Prostate gland (tissue), 2 donors: Measurements from ENCODE around the gene GUCY2D. TPM values are rescaled to one million over a fixed set of nuclear protein-coding genes. Genes with fewer than 3 reads are reported as not detected.
A peak's percentile ranks its signal among the peaks of the same experiment; 100 is the strongest.

Experiments used
- DNase-seq: peaks from one replicate; pipeline ENCODE4 v3.0.0-alpha.2; 2019; ENCODE audit warnings: low spot score
- H3K27ac ChIP-seq, 2 donors: fragments of 200-600 bp; sonication (generic); 2 replicates each; pipeline ENCODE4 v1.5.1; 2017 to 2019
- H3K27me3 ChIP-seq: fragments of 200-600 bp; sonication (generic); replicated peaks from 2 replicates; pipeline ENCODE4 v1.5.1; 2019; ENCODE audit not compliant: insufficient read depth
- H3K36me3 ChIP-seq, 2 donors: fragments of 200-600 bp; sonication (generic); 1 replicate in 1 of 2; 2 replicates in 1 of 2; pipeline versions ENCODE4 v1.5.1 to v1.8.1; 2017 to 2019
- H3K4me1 ChIP-seq: fragments of 200-600 bp; sonication (generic); replicated peaks from 2 replicates; pipeline ENCODE4 v1.5.1; 2019
- H3K4me3 ChIP-seq, 2 donors: fragments of 200-600 bp; sonication (generic); 2 replicates each; pipeline ENCODE4 v1.5.1; 2017 to 2019
- H3K9me3 ChIP-seq: fragments of 200-600 bp; sonication (generic); 2 replicates; pipeline ENCODE4 v1.5.1; 2017
- CTCF ChIP-seq, 4 experiments: fragments of 200-600 bp in 2 of 4; fragments of 450-650 bp in 2 of 4; sonication (generic) in 2 of 4; IDR thresholded peaks; 1 replicate in 3 of 4; 2 replicates in 1 of 4; pipeline ENCODE4 v1.5.1; 2016 to 2019; ENCODE audit warnings: antibody characterized with exemption in 4 of 4, mild to moderate bottlenecking in 2 of 4, moderate library complexity in 2 of 4
- POLR2A ChIP-seq: fragments of 450-650 bp; IDR thresholded peaks from one replicate; pipeline ENCODE4 v1.6.1; 2016; ENCODE audit warnings: antibody characterized with exemption, mild to moderate bottlenecking
- POLR2AphosphoS5 ChIP-seq: sonication (generic); formaldehyde crosslinking; IDR thresholded peaks from one replicate; pipeline ENCODE4 v1.6.1; 2017; ENCODE audit warnings: antibody characterized with exemption
- WGBS: methylation state at CpG from one replicate; pipeline ENCODE4 v1.1.5; 2018; 5-methylcytosine and 5-hydroxymethylcytosine counted together
- intact Hi-C: fragments of 100-400 bp; cut with DNase I; formaldehyde crosslinking; loops from one replicate; pipeline ENCODE4 v1.14.2; 2022
- total RNA-seq, 2 donors: library from RNA; depleted of rRNA; stranded (reverse); fragments of >200 nt; gene quantifications; one replicate each; pipeline ENCODE4 v1.1.0, GENCODE V29; 2016

GUCY2D gene
- total RNA-seq, 2 donors from 2014 or later: 1.8 TPM; not detected in 1

- WGBS: 89% methylated on average over 7 of the region's 7 CpGs
- no peaks in the 10 kb centered on the region for H3K9me3 ChIP-seq
- no peaks in the 10 kb centered on the region for H3K27me3 ChIP-seq
- H3K4me1 ChIP-seq: no peaks in the 10 kb centered on the region
- intact Hi-C loops: no loop called here
- TF ChIP-seq POLR2A (no peak), POLR2AphosphoS5 (no peak)
- no peak overlapping the region for H3K4me3 ChIP-seq
- peak overlapping the region in 1 of 2 donors; percentile 95 for H3K27ac ChIP-seq
- DNase-seq: no peak
- H3K36me3 ChIP-seq: no peaks in the 10 kb centered on the region
These were observed 51.2 kb downstream of the GUCY2D start for GRCh38 chr17:8053600-8053999.

- Histone ChIP-seq H3K36me3 (no peaks in the 10 kb centered on the region), H3K27me3 (no peaks in the 10 kb centered on the region), H3K27ac (peak overlapping the region; percentile 92 to 95), H3K9me3 (no peaks in the 10 kb centered on the region), H3K4me1 (no peaks in the 10 kb centered on the region), H3K4me3 (peak overlapping the region in 1 of 2 donors; percentile 1)
- intact Hi-C loops: loop anchor here (5.0 kb wide), 2 partner anchors 144 to 194 kb away; no protein-coding TSS in a partner anchor
- no peak for DNase-seq
- TF ChIP-seq CTCF (IDR thresholded peaks at IDR 0.05): no peak
- no peak for TF ChIP-seq POLR2AphosphoS5
- no peak for TF ChIP-seq POLR2A
- 80% methylated on average over 3 of the region's 3 CpGs for WGBS
These were observed 53.4 kb downstream of the GUCY2D start for GRCh38 chr17:8055851-8056231.

GRCh38 chr17:8056232-8056975 lies 54.0 kb downstream of the GUCY2D start:
- 26% methylated on average over 14 of the region's 14 CpGs for WGBS
- intact Hi-C loops: loop anchor here (5.0 kb wide), 2 partner anchors 144 to 194 kb away; no protein-coding TSS in a partner anchor
- peak; percentile 95 for TF ChIP-seq POLR2AphosphoS5
- no peak for TF ChIP-seq CTCF (IDR thresholded peaks at IDR 0.05)
- TF ChIP-seq POLR2A: peak; percentile 15
- Histone ChIP-seq H3K4me3 (peak overlapping the region; percentile 29 to 39), H3K27ac (peak overlapping the region; percentile 92 to 95), H3K4me1 (no peaks in the 10 kb centered on the region), H3K36me3 (no peaks in the 10 kb centered on the region), H3K9me3 (no peaks in the 10 kb centered on the region), H3K27me3 (no peaks in the 10 kb centered on the region)
- peak; percentile 84 for DNase-seq

- 36% methylated on average over 17 of the region's 17 CpGs for WGBS
- Histone ChIP-seq H3K4me1 (no peaks in the 10 kb centered on the region), H3K27ac (peak overlapping the region; percentile 92 to 95), H3K36me3 (no peaks in the 10 kb centered on the region), H3K9me3 (no peaks in the 10 kb centered on the region), H3K27me3 (no peaks in the 10 kb centered on the region), H3K4me3 (peak overlapping the region; percentile 29 to 39)
- DNase-seq: no peak
- intact Hi-C loops: loop anchor here (5.0 kb wide), 2 partner anchors 145 to 195 kb away; no protein-coding TSS in a partner anchor
- no peak for TF ChIP-seq POLR2AphosphoS5
- TF ChIP-seq POLR2A: no peak
- no peak for TF ChIP-seq CTCF (IDR thresholded peaks at IDR 0.05)
These were observed 54.7 kb downstream of the GUCY2D start for GRCh38 chr17:8056976-8057625.

GRCh38 chr17:8057691-8058114 lies 55.3 kb downstream of the GUCY2D start:
- peak; percentile 24 to 87 (median 78) for TF ChIP-seq CTCF (IDR thresholded peaks at IDR 0.05)
- TF ChIP-seq POLR2AphosphoS5: peak; percentile 82
- TF ChIP-seq POLR2A: peak; percentile 5
- Histone ChIP-seq H3K9me3 (no peaks in the 10 kb centered on the region), H3K27me3 (no peaks in the 10 kb centered on the region), H3K27ac (peak overlapping the region; percentile 92 to 95), H3K4me3 (peak overlapping the region; percentile 29 to 39), H3K4me1 (no peaks in the 10 kb centered on the region), H3K36me3 (no peaks in the 10 kb centered on the region)
- intact Hi-C loops: loop anchor here (5.0 kb wide), 2 partner anchors 145 to 195 kb away; no protein-coding TSS in a partner anchor
- WGBS: 5% methylated on average over 14 of the region's 14 CpGs
- DNase-seq: peak; percentile 72
